Measurements from ENCODE around the gene ELF4. TPM values are rescaled to one million over a fixed set of nuclear protein-coding genes. Genes with fewer than 3 reads are reported as not detected.

The ELF4 gene
- total RNA-seq, 2 donors from 2014 or later: 6.5 to 6.9 TPM

DNA sequence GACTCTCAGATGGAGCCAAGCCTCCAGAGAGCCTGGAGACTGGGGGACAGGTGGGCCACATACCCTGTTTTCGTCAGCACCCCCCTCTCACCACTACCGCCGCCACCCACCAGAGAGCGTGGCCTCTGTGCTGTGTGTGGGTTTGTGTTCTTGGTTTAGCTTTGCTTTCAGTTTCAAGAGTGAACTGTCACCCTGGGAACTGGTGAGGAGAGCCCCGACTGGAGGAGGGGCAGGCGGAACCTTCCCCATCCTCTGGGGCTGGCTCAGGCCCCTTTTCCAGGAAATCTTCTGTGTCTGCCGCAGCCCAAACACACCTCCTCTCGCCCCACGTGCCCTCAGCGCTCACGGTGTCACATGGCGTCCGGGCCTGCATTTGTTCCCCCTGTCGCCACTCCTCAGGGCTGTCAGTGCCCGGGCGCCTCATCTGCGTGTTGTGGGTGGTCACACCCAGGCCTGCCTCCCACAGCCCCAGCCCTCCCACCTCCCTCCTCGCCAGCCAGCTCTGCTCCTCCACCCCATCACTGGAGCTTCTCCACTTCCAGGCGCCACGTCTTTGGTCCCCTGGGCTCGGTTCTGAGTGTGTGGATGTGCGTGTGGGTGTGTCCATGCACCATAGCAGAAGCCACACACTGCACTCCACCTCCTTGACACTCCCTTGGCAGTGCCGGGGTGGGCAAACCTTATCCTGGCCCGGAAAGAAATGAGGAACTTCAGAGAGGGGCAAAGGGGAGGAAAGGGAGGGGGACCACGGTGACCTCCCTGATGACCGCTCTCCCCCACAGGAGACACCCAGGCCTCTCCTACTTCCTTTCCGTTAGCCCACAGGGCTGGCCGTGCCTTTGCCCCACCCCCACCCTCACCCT is 27.8 kb downstream of the ELF4 start:
- Histone ChIP-seq H3K9me3 (no peaks in the 10 kb centered on the region), H3K27me3 (replicated peaks; ENCODE audit: insufficient read depth) (no peaks in the 10 kb centered on the region), H3K4me3 (no peak overlapping the region), H3K27ac (no peak overlapping the region), H3K36me3 (no peaks in the 10 kb centered on the region), H3K4me1 (replicated peaks) (no peaks in the 10 kb centered on the region)
- no peak for TF ChIP-seq POLR2A (IDR thresholded peaks at IDR 0.05)
- TF ChIP-seq, protein P1, sequence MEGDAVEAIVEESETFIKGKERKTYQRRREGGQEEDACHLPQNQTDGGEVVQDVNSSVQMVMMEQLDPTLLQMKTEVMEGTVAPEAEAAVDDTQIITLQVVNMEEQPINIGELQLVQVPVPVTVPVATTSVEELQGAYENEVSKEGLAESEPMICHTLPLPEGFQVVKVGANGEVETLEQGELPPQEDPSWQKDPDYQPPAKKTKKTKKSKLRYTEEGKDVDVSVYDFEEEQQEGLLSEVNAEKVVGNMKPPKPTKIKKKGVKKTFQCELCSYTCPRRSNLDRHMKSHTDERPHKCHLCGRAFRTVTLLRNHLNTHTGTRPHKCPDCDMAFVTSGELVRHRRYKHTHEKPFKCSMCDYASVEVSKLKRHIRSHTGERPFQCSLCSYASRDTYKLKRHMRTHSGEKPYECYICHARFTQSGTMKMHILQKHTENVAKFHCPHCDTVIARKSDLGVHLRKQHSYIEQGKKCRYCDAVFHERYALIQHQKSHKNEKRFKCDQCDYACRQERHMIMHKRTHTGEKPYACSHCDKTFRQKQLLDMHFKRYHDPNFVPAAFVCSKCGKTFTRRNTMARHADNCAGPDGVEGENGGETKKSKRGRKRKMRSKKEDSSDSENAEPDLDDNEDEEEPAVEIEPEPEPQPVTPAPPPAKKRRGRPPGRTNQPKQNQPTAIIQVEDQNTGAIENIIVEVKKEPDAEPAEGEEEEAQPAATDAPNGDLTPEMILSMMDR (IDR thresholded peaks at IDR 0.05): peak in 1 of 4 experiments; percentile 26
- WGBS: 66% methylated on average over 27 of the region's 28 CpGs
- no peak for DNase-seq (ENCODE audit: low spot score)
- intact Hi-C loops (cut with DNase I): loop anchor here (5.0 kb wide), 2 partner anchors 40 to 110 kb away; no protein-coding TSS in a partner anchor

DNA sequence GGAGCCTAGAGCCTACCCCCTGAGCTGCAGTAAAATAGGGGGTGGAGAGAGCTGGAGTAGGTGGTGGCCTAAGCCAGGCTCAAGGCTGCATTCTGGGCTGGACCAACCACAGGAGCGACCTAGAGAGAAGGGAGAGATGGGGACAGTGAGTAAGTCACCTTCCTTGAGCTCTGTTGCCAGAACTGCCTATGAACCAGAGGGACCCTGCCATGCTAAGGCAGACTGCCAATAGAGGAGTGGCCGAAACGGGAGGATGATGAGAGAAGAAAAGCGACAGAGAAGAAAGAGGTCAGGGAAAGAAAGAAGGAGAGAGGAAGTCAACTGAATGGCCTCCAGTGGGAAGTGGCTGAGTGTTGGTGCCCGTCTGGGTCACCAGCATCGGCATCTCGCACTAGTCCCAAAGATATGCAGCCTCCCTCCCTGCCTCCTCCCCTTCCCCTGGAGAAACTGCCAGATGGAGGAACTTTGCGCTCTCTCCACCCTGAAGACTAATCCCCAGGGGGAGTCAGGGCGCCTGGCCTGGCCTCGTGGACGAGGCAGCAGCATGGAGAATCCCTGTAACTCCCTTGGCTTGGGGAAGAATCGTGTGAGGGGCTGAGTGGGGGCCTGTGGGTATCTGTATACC is 28.8 kb downstream of the ELF4 start:
- no peak for TF ChIP-seq POLR2AphosphoS5 (IDR thresholded peaks at IDR 0.05)
- TF ChIP-seq POLR2A (IDR thresholded peaks at IDR 0.05): no peak
- TF ChIP-seq, protein P1 (IDR thresholded peaks at IDR 0.05): no peak
- Histone ChIP-seq H3K9me3 (no peaks in the 10 kb centered on the region), H3K27me3 (replicated peaks; ENCODE audit: insufficient read depth) (no peaks in the 10 kb centered on the region), H3K4me1 (replicated peaks) (no peaks in the 10 kb centered on the region), H3K36me3 (no peaks in the 10 kb centered on the region), H3K4me3 (no peak overlapping the region), H3K27ac (no peak overlapping the region)
- intact Hi-C loops (cut with DNase I): loop anchor here (5.0 kb wide), 2 partner anchors 41 to 111 kb away; no protein-coding TSS in a partner anchor
- WGBS: 50% methylated on average over 12 of the region's 12 CpGs
- no peak for DNase-seq (ENCODE audit: low spot score)

GRCh38 chrX:130080791-130081367 is 29.4 kb downstream of the ELF4 start:
- H3K27me3 ChIP-seq (replicated peaks; ENCODE audit: insufficient read depth): no peaks in the 10 kb centered on the region
- no peak for DNase-seq (ENCODE audit: low spot score)
- H3K4me3 ChIP-seq: no peak overlapping the region
- 80% methylated on average over 2 of the region's 7 CpGs for WGBS
- TF ChIP-seq, protein P1 (IDR thresholded peaks at IDR 0.05): no peak
- TF ChIP-seq POLR2AphosphoS5 (IDR thresholded peaks at IDR 0.05): no peak
- TF ChIP-seq POLR2A (IDR thresholded peaks at IDR 0.05): no peak
- no peak overlapping the region for H3K27ac ChIP-seq
- no peaks in the 10 kb centered on the region for H3K36me3 ChIP-seq
- intact Hi-C loops (cut with DNase I): loop anchor here (5.0 kb wide), 2 partner anchors 41 to 111 kb away; no protein-coding TSS in a partner anchor
- H3K4me1 ChIP-seq (replicated peaks): no peaks in the 10 kb centered on the region
- no peaks in the 10 kb centered on the region for H3K9me3 ChIP-seq

- peak; percentile 51 for DNase-seq (ENCODE audit: low spot score)
- Histone ChIP-seq H3K27me3 (replicated peaks; ENCODE audit: insufficient read depth) (no peaks in the 10 kb centered on the region), H3K27ac (no peak overlapping the region), H3K36me3 (no peaks in the 10 kb centered on the region), H3K4me1 (replicated peaks) (no peaks in the 10 kb centered on the region), H3K9me3 (no peaks in the 10 kb centered on the region), H3K4me3 (no peak overlapping the region)
- 39% methylated on average over 8 of the region's 9 CpGs for WGBS
- intact Hi-C loops (cut with DNase I): loop anchor here (5.0 kb wide), 2 partner anchors 42 to 112 kb away; no protein-coding TSS in a partner anchor
- TF ChIP-seq, protein P1 (IDR thresholded peaks at IDR 0.05): peak in 3 of 4 experiments; percentile 63 to 68 (median 67)
- TF ChIP-seq POLR2A (IDR thresholded peaks at IDR 0.05) (no peak), POLR2AphosphoS5 (IDR thresholded peaks at IDR 0.05) (peak; percentile 44)
These were observed 30.4 kb downstream of the ELF4 start for GRCh38 chrX:130079824-130080406.

All from prostate gland (tissue), 2 donors.